Gastroesophageal sphincter (tissue), 3 donors: ENCODE data around the gene SMC1A.

Experiments
- POLR2A ChIP-seq, 2 donors: fragments of 450-650 bp; IDR thresholded peaks; one replicate each; pipeline ENCODE4 v1.6.1; 2017; ENCODE audit warnings: antibody characterized with exemption in 2 of 2, mild to moderate bottlenecking in 2 of 2, moderate library complexity in 1 of 2
- POLR2AphosphoS5 ChIP-seq: sonication (generic); formaldehyde crosslinking; IDR thresholded peaks from one replicate; pipeline ENCODE4 v1.6.1; 2017; ENCODE audit warnings: antibody characterized with exemption
- TF ChIP-seq, protein P1 (sequence below), 4 experiments: fragments of 200-600 bp in 2 of 4; fragments of 450-650 bp in 2 of 4; sonication (generic) in 1 of 4; IDR thresholded peaks; one replicate each; pipeline ENCODE4 v1.5.1; 2017 to 2019; ENCODE audit warnings: antibody characterized with exemption in 4 of 4, mild to moderate bottlenecking in 2 of 4, moderate library complexity in 2 of 4

DNA sequence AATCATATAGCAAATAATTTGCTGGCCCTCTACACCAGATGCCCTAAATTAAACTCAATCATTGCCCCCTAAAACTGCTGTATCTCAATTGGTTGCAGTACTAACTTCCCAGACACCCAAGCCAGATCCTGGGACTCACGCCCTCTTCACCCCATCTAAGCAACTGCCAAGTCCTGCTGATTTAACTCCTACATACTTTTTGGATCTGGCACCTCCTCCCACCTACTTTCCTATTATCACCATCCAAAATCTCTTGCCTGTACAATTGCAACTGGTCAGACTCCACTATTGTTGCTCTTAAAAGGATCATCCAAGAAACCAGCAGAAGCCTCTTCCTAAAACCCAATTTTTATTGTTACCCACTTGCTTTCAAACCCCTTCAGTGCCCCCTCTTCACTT, 16.4 kb upstream of the SMC1A start:
- TF ChIP-seq POLR2A (IDR thresholded peaks at IDR 0.05): no peak
- TF ChIP-seq, protein P1, sequence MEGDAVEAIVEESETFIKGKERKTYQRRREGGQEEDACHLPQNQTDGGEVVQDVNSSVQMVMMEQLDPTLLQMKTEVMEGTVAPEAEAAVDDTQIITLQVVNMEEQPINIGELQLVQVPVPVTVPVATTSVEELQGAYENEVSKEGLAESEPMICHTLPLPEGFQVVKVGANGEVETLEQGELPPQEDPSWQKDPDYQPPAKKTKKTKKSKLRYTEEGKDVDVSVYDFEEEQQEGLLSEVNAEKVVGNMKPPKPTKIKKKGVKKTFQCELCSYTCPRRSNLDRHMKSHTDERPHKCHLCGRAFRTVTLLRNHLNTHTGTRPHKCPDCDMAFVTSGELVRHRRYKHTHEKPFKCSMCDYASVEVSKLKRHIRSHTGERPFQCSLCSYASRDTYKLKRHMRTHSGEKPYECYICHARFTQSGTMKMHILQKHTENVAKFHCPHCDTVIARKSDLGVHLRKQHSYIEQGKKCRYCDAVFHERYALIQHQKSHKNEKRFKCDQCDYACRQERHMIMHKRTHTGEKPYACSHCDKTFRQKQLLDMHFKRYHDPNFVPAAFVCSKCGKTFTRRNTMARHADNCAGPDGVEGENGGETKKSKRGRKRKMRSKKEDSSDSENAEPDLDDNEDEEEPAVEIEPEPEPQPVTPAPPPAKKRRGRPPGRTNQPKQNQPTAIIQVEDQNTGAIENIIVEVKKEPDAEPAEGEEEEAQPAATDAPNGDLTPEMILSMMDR (IDR thresholded peaks at IDR 0.05): no peak
- no peak for TF ChIP-seq POLR2AphosphoS5
